Measurements from ENCODE around the gene SEC24D.

The SEC24D gene

GRCh38 chr4:118676128-118676527, 159.8 kb downstream of the SEC24D start:
- H3K4me2 ChIP-seq: no peak overlapping the region
- H3K9ac ChIP-seq: no peak overlapping the region
- H3K4me3 ChIP-seq: no peak overlapping the region
- no peak for TF ChIP-seq Cebpa-rat (IDR thresholded peaks at IDR 0.05)
- H3K27ac ChIP-seq: no peak overlapping the region
- H3K4me1 ChIP-seq: no peaks in the 10 kb centered on the region
- H3K27me3 ChIP-seq: no peaks in the 10 kb centered on the region
- H3K9me3 ChIP-seq (replicated peaks in 1 of 11): no peaks in the 10 kb centered on the region
- H3K36me3 ChIP-seq: no peaks in the 10 kb centered on the region
- no peaks in the 10 kb centered on the region for H4K20me1 ChIP-seq
